HG02610 (cell line): ENCODE results near the gene CASTOR1.
A peak's percentile ranks its signal among the peaks of the same experiment; 100 is the strongest.
"Not testable (repeated sequence)": the region's sequence is repeated elsewhere in the genome, so short reads cannot be mapped to it uniquely, and the experiment has no call there.

Experiments used
- ATAC-seq: cut with Tn5 transposase; IDR thresholded peaks from one replicate; pipeline ENCODE4 v1.9.1; 2021; ENCODE audit warnings: mild to moderate bottlenecking, moderate library complexity; ENCODE audit not compliant: unreplicated experiment

CASTOR1 gene

GRCh38 chr22:30289141-30289979, at the start of gene CASTOR1:
TSS of gene CASTOR1 (minus strand) at chr22:30289505. CDS start at chr22:30289497, 8 bp downstream.
- peak; percentile 70 for ATAC-seq

DNA sequence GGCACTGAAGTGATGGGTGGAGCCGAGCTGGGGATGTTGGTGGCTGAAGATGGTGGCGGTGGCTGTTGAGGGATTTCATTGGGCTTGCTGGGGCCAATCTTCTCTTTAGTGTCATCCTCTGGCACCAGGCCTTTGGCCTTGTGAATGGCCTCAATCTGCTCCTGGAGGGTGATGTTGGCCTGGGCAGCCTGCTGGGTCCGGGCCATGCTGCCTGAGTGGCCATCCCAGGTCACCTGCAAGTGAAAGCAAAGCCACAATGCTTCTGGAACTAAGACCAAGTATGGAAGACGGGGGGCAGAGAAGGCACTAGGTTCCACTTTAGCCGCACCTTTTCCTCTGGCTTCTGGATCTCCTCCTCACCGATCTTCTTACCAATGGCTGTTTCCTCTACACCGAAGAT, 49.5 kb upstream of the CASTOR1 start:
- no peak for ATAC-seq

DNA sequence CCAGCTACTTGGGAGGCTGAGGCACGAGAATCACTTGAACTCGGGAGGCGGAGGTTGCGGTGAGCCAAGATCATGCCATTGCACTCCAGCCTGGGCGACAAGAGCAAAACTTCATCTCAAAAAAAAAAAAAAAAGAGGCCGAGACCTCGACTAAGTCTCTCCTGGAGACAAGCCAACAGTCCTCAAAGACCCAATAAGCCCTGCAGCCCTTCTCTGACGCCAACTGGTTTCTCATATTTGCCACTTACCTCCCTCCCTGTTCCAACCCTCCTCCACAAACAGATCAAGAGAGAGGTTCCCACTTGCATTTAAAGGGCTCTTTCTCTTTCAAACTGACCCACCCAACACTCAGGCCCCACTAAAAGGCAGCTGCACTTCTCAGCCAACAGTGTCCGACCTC, 49.0 kb upstream of the CASTOR1 start:
- not testable (repeated sequence) for ATAC-seq

DNA sequence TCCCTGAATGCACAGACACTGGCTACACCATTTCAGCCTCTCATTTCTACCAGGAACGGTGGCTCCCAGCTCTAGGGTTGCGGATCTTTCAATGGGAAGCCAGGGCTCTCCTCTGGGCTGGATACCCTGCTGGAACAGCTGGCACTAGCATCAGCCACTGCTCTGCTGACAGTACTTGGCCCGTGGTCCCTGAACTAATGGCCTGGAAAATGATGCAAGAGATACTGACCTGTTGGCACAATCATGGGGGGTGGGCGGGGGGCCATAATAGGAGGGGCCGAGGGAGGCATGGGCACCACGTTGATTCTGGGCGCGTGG, 48.1 kb upstream of the CASTOR1 start:
- no peak for ATAC-seq

DNA sequence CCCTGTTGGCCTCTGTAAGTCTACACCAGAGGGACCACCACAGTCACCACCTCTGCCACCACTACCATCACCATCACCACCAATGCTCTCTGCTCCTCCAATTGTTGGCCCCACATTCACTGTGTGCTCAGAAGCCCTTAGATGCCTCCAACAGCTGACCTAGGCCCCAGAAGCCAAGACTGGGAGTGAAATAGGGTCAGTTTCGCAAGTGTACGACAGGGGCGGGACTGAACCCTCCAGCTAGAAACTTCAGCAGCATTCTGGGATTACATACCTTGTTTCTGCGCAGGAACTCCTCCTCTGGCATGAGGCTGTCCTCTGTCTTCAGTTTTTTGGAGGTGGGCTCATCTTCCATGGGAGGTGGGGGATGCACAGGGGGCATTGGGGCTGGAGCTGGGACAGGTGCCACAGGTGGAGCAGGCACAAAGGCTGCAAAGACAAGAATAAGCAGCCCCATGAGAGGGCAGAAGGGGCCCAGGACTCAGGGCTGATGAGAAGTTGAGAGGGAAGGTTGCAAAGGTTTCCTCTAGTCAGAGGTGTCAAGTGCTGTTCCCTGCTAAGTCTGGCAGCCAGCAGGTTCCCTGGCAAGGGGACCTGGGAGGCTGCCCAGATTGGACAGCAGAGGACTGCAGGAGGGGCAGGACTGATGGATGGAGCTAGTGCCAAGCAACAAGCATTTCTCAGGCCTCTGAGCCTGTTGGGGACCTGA, 47.6 kb upstream of the CASTOR1 start:
- no peak for ATAC-seq

DNA sequence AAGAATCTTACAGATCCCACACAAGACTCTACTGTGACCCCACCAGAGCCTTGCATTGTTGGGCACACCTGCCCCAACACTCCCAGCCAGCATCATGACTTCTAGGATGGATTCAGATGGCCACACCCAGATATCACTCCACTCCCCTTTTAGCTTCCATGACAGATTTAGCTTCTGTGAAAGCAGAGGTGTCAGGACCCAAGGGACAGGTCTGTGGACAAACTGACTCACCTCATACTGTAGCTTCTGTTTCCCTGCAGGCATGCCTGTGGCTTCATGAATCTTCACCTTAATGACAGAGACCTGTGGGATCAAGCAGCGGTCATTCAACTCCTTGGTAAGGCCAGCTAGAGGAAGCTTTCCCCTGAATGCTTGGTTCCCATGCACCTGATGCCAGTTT, 45.9 kb upstream of the CASTOR1 start:
- no peak for ATAC-seq

GRCh38 chr22:30334646-30335045, 45.3 kb upstream of the CASTOR1 start:
- no peak for ATAC-seq

GRCh38 chr22:30333707-30334087, 44.4 kb upstream of the CASTOR1 start:
- no peak for ATAC-seq

GRCh38 chr22:30332994-30333706, 43.8 kb upstream of the CASTOR1 start:
- no peak for ATAC-seq

DNA sequence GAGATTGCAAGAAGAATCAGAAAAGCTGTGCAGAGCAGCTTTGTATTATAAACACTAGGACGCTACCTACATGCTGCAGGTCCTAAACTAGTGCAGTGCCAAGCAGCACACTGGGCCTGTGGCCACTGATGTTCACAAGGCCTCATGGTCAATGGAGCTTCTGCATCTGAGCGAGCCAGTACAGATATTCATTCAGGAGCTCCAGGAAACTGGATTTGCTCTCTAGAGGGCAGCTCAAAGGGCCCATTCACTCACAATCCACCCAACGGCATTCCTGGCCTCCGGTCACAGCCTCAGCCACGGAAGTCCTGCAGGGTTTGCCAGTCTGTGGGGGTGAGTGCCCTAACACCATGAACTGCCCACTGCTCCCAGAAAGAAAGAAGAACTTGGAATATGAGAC, 43.2 kb upstream of the CASTOR1 start:
- ATAC-seq: no peak

- no peak for ATAC-seq
These were observed 39.3 kb upstream of the CASTOR1 start for GRCh38 chr22:30328466-30329049.

DNA sequence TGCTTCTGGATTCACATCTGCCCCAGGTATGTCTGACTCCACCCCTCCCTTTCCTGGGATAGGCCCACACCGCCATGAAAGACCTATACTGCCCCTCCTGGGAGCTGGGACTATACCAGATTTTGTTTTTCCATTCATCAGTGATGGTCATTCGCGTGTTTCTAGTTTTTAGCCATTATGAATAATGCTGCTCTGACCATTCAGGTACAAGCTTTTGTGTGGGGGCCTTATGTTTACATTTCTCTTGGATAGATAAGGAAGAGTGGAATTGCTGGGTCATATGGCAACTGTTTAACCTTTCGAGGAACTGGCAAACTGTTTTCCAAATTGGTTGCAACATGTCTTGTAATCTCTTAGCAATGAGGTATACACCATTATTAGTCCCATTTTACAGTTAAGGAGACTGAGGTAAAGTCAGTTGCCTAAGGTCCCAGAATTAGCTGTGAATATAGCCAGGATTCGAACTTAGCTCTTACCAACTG, 38.6 kb upstream of the CASTOR1 start:
- no peak for ATAC-seq

GRCh38 chr22:30326706-30327362, 37.5 kb upstream of the CASTOR1 start, which contains the start of gene TBC1D10A:
TSS of gene TBC1D10A (minus strand) at chr22:30326941. CDS start at chr22:30326881, 60 bp downstream.
- peak; percentile 83 for ATAC-seq

- peak; percentile 21 for ATAC-seq
These were observed 37.0 kb upstream of the CASTOR1 start for GRCh38 chr22:30326255-30326705.

DNA sequence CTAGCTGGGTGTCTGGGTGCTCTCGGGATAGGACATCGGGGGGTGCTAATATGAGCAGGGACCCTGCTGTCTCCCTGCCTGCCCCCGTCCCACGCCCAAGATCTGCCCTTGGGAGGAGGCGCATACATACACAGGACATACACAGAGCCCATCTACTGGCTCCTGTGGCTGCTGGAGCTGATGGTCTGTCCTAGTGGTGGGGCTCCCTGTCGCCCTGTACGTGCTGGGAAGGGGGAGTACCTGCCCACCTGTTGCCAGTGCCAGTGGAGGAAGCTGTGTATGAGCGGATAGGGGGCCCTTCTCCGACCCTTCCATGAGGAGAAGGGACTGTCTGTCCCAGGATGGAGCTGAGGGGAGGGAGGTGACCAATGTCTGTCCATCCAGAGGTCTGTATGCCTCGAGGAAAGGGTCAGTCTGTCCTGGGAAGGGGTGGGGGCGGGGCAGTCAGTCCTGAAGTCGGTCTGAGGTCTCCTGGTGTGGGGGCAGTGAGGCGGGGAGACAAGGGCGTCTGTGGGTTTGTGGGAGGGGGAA, 36.5 kb upstream of the CASTOR1 start:
- no peak for ATAC-seq

DNA sequence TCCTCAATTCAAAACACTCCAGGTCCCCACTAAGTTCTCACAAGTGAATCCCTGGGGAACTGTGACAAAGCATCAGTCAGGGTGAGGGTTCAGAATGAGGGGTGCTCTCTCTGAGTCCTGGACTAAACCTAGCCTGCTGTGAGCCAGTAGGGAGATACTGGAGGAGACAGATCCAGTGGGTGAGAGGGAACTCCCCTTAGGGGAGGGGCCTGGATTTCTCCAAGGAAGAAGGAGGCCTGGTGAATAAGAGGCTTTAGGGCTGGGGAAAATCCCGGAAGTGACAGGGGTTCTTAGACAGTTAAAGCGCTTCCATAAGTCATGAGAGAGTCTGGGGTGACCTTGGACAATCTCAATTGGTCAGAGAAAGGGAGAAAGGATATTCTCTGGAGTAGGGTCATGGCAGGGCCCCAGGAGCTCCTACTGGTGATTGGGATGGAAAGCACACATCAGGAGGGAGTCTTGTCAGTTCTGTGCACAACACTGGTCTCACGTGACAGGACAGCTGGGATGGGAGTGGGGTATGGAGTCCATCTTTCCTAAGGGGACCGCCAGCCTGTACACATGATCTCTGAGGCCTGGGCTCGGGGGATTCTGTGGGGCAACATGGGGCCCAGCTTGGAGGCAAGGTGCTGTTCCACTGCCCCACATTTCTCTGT, 35.9 kb upstream of the CASTOR1 start:
- no peak for ATAC-seq

- ATAC-seq: no peak
These were observed 34.9 kb upstream of the CASTOR1 start for GRCh38 chr22:30324014-30324730.

- no peak for ATAC-seq
These were observed 33.9 kb upstream of the CASTOR1 start for GRCh38 chr22:30323246-30323645.

- ATAC-seq: no peak
These were observed 32.2 kb upstream of the CASTOR1 start for GRCh38 chr22:30321461-30321860.
